NCI-H2107 treated with DMSO at 0.1 percent for 48 hours (cell line): ENCODE data around the gene SRRM2.

Source experiments
- DNase-seq: peaks from one replicate; lab custom pipeline; 2025; ENCODE audit not compliant: unreplicated experiment; lab: John Stamatoyannopoulos, UW

Gene SRRM2

GRCh38 chr16:2761472-2761871 is 9.0 kb downstream of the SRRM2 start:
- no peak for DNase-seq

DNA sequence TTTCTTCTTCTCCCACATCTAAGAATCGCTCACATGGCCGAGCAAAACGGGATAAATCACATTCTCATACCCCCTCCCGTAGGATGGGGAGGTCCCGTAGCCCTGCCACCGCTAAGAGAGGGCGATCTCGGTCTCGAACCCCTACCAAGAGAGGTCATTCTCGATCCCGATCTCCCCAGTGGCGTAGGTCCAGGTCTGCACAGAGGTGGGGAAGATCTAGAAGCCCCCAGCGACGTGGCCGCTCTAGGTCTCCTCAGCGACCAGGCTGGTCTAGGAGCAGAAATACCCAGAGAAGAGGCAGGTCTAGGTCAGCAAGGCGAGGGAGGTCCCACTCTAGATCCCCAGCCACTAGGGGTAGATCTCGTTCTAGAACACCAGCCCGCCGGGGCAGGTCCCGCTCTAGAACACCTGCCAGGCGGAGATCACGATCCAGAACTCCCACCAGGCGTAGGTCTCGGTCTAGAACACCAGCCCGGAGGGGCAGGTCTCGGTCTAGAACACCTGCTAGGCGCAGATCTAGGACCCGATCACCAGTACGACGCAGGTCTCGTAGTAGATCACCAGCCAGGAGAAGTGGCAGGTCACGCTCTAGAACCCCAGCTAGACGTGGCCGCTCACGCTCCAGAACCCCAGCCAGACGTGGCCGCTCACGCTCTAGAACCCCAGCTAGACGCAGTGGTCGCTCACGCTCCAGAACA is 9.6 kb downstream of the SRRM2 start:
- no peak for DNase-seq

DNA sequence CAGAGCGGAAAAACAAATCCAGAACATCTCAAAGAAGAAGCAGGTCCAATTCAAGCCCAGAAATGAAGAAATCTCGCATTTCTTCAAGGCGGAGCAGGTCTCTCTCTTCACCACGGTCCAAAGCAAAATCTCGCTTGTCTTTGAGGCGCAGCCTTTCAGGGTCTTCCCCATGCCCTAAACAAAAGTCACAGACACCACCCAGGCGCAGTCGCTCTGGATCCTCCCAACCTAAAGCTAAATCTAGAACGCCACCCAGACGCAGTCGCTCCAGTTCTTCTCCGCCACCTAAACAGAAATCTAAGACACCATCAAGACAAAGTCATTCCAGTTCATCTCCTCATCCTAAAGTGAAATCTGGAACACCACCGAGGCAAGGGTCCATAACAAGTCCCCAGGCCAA is 10.3 kb downstream of the SRRM2 start:
- DNase-seq = no peak

DNA sequence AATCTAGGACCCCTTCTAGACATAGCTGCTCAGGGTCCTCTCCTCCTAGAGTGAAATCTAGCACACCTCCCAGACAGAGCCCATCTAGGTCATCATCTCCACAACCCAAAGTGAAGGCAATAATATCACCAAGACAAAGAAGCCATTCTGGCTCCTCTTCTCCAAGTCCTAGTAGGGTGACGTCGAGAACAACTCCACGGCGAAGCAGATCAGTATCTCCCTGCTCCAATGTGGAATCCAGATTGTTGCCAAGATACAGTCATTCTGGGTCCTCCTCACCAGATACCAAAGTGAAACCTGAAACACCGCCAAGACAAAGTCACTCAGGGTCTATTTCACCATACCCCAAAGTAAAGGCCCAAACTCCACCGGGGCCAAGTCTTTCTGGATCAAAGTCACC is 10.7 kb downstream of the SRRM2 start:
- no peak for DNase-seq

DNA sequence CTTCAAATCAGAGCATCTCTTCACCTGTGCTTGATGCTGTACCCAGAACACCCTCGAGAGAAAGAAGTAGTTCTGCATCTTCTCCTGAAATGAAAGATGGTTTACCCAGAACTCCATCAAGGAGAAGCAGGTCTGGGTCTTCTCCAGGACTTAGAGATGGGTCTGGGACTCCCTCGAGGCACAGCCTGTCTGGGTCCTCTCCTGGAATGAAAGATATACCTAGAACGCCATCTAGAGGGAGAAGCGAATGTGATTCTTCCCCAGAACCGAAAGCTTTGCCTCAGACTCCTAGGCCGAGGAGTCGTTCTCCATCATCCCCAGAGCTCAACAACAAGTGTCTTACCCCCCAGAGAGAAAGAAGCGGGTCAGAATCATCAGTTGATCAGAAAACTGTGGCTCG is 12.3 kb downstream of the SRRM2 start:
- DNase-seq = no peak

- no peak for DNase-seq
These were observed 13.3 kb downstream of the SRRM2 start for GRCh38 chr16:2765462-2766404.

- DNase-seq = no peak
These were observed 14.1 kb downstream of the SRRM2 start for GRCh38 chr16:2766430-2767139.

DNA sequence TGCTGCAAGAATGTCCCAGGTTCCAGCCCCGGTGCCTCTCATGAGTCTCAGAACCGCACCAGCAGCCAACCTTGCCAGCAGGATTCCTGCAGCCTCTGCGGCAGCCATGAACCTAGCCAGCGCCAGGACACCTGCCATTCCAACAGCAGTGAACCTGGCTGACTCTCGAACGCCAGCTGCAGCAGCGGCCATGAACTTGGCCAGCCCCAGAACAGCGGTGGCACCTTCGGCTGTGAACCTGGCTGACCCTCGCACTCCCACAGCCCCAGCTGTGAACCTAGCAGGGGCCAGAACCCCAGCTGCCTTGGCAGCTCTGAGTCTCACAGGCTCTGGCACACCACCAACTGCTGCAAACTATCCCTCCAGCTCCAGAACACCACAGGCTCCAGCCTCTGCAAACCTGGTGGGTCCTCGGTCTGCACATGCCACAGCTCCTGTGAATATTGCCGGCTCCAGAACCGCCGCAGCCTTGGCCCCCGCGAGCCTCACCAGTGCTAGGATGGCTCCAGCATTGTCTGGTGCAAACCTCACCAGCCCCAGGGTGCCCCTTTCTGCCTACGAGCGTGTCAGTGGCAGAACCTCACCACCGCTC is 14.8 kb downstream of the SRRM2 start:
- no peak for DNase-seq

GRCh38 chr16:2767891-2768290 is 15.5 kb downstream of the SRRM2 start:
- no peak for DNase-seq

DNA sequence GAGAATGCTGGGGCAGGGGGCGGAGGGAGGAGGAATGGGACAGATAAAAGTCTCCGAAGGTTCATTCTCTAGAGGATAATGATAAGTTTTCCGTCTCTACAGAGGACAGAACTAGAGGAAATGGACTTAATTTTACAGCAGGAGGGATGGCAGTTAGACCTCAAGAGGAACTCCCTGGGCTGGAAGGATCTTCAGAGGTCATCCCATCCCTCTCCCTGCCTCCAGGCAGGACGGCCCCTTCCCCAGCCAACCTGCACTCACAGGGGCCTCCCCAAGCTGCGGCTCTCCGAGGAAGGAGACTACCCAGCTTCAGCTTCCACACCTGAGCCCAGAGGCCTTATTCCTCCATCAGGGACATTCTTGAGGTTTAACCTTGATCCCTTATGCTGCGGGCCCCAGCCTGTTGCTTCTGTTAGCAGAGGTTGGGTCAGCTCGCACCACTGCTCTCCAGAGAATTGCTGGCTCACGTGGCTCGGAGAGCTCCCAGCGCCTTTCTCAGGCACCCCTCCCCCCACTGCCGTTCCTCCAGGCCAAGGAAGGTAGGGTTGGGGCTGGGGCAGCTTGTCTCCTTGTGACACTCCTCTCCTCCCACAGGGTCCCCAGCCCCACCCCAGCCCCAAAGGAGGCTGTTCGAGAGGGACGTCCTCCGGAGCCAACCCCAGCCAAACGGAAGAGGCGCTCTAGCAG is 16.1 kb downstream of the SRRM2 start:
- DNase-seq = no peak

DNA sequence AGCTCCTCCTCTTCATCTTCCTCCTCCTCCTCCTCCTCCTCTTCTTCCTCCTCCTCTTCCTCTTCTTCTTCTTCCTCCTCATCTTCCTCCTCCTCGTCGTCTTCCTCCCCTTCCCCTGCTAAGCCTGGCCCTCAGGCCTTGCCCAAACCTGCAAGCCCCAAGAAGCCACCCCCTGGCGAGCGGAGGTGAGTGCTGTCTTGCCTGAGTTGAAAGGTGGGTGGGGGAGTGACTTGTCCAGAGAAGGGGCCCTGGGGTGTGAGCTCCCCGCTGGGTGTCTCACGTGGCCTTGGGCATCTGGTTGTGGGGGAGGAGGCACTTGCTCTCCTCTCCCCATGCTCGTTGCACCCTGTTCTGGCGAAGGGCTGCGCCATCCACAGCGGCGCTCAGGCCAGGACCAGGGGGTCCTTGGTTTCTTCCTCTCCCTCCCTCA is 16.7 kb downstream of the SRRM2 start:
- no peak for DNase-seq

DNA sequence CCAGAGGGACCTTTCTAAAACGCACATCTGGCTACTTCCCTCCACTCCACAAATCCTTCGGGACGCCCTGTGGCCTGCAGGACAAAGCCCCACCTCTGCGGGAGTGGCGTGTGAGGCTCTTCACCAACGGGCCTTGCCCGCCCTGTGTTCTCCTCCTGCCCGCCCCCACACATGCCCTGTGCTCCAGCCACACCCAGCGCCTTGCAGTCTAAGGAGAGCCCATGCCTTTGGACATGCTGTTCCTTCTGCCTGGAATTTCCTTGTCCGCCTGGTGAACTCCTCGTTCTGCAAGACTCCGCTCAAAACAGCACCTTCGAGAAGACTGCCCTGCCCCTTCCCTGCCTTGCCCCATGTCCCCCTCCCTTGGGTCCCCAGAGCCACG is 17.2 kb downstream of the SRRM2 start:
- DNase-seq = no peak

- DNase-seq = no peak
These were observed 17.9 kb downstream of the SRRM2 start for GRCh38 chr16:2770057-2770951.

DNA sequence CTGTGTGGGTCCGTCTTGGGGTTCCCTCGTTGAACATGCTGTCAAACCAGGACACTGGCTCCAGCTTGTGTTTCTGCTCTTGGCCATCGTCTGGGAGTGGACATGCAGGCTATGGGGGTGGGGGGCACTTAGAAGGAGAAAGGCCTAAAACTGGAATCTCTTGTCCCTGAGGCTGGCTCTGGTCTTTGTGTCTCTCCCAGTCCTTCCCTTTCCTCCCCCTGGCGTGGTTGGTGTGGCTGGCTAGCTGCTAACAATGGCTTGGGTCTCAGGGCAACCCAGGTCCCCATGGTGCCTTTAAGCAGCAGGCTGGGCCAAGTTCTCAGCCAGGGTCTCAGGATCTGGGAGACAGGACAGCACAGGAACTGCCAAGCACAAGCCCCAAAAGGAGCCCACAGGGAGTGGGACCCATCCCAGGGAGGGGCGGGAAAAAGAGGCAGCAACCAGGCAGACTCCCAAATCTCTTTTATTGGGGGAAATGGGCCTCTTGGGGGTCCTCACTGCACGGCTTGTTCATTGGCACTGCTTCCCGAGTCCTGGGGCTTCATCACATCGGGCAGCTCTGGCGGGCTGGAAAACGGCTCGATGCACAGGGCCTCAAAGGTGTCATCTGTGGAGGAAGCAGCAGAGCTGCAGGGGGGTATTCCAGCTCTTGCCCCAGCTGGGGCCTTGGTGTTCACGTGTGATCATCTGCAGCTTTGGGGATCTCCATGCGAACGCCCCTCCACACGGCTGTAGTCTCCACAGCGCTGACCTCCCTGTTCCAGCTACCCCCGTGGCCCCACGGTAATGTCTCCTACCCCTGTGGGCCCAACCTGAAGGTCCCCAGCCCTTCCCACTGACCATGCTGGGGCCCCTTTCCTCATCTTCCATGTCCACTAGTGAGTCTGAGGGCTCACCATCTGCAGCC is 19.3 kb downstream of the SRRM2 start:
- DNase-seq = no peak

DNA sequence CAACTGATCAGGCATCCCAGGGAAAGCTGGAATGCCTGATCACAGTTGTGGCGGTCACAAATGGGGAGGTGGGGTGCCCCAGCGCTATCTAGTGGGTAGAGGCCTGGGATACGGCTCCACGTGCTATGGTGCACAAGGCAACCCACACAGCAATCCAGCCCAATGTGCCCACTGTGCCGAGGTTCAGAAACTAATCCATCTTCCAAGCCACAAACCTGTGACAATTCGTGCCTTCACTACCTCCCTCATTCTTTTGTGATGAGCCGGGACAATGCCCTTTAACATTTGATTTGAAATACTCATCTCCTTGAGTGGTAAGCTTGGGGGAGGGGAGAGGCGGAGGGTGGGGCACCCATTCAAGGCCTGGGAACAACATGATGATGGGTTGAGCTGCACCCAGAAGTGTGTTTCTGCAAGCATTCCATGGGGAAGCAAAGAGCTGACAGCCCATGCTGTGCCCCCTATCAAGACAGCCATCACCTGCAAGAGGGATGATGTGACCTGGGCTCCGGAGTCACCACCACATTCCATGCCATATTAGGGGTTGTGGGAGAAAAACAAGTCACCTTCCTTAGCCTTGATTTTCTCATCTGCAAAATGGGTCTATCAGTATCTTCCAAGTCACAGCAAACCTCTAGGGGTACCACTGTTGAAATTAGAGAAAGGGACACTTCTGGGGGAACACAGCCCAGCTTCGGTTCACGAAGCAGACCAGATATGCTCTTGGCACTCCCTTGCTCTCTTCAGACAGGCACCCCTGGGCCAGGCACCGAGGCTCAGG is 20.9 kb downstream of the SRRM2 start:
- no peak for DNase-seq

GRCh38 chr16:2774161-2774891 is 21.9 kb downstream of the SRRM2 start:
- no peak for DNase-seq

GRCh38 chr16:2775131-2775716 is 22.8 kb downstream of the SRRM2 start:
- no peak for DNase-seq
